Measurements from ENCODE around the gene OR51A7.

OR51A7 gene

GRCh38 chr11:4957396-4957795 lies 53.8 kb downstream of the OR51A7 start:
- DNase-seq: no peak

Measured in activated CD4-positive, alpha-beta T cell treated with anti-CD3 and anti-CD28 coated beads, Interleukin-2, amount 50 U/mL, for 16 hours (primary cell).